ENCODE data around the gene DMGDH.

DMGDH gene

GRCh38 chr5:79032031-79032695, 37.3 kb downstream of the DMGDH start:
- no peak for TF ChIP-seq CTCF (IDR thresholded peaks at IDR 0.05; ENCODE audit: poor library complexity, severe bottlenecking)
- Histone ChIP-seq H3K4me3 (ENCODE audit: severe bottlenecking) (no peak overlapping the region), H3K27me3 (ENCODE audit: insufficient read depth, poor library complexity, severe bottlenecking) (no peaks in the 10 kb centered on the region), H3K27ac (ENCODE audit: poor library complexity, severe bottlenecking) (no peak overlapping the region), H3K4me1 (ENCODE audit: insufficient read depth, poor library complexity, severe bottlenecking) (no peaks in the 10 kb centered on the region), H3K36me3 (ENCODE audit: low read depth) (no peaks in the 10 kb centered on the region), H3K9me3 (ENCODE audit: severe bottlenecking) (no peaks in the 10 kb centered on the region)
- DNase-seq (ENCODE audit: low spot score) (no peak), ATAC-seq (ENCODE audit: low read depth) (0 out of 3 replicates have a peak, but pooled peaks have one; percentile 41)

GRCh38 chr5:79031485-79031867, 38.0 kb downstream of the DMGDH start:
- DNase-seq (ENCODE audit: low spot score), result no peak
- Histone ChIP-seq H3K36me3 (ENCODE audit: low read depth) (no peaks in the 10 kb centered on the region), H3K27me3 (ENCODE audit: insufficient read depth, poor library complexity, severe bottlenecking) (no peaks in the 10 kb centered on the region), H3K4me3 (ENCODE audit: severe bottlenecking) (no peak overlapping the region), H3K27ac (ENCODE audit: poor library complexity, severe bottlenecking) (no peak overlapping the region), H3K9me3 (ENCODE audit: severe bottlenecking) (no peaks in the 10 kb centered on the region), H3K4me1 (ENCODE audit: insufficient read depth, poor library complexity, severe bottlenecking) (no peaks in the 10 kb centered on the region)
- TF ChIP-seq CTCF (IDR thresholded peaks at IDR 0.05; ENCODE audit: poor library complexity, severe bottlenecking), result no peak
- no peak for ATAC-seq (ENCODE audit: low read depth)

- ATAC-seq (ENCODE audit: low read depth), result no peak
- Histone ChIP-seq H3K27me3 (ENCODE audit: insufficient read depth, poor library complexity, severe bottlenecking) (no peaks in the 10 kb centered on the region), H3K9me3 (ENCODE audit: severe bottlenecking) (no peaks in the 10 kb centered on the region), H3K27ac (ENCODE audit: poor library complexity, severe bottlenecking) (no peak overlapping the region), H3K4me3 (ENCODE audit: severe bottlenecking) (no peak overlapping the region), H3K4me1 (ENCODE audit: insufficient read depth, poor library complexity, severe bottlenecking) (no peaks in the 10 kb centered on the region), H3K36me3 (ENCODE audit: low read depth) (no peaks in the 10 kb centered on the region)
- DNase-seq (ENCODE audit: low spot score), result no peak
- no peak for TF ChIP-seq CTCF (IDR thresholded peaks at IDR 0.05; ENCODE audit: poor library complexity, severe bottlenecking)
Observed at GRCh38 chr5:79030663-79031484, 38.6 kb downstream of the DMGDH start.

GRCh38 chr5:79025054-79025472, 44.4 kb downstream of the DMGDH start:
- no peaks in the 10 kb centered on the region for H3K36me3 ChIP-seq (ENCODE audit: low read depth)
- H3K4me1 ChIP-seq (ENCODE audit: insufficient read depth, poor library complexity, severe bottlenecking), result no peaks in the 10 kb centered on the region
- ATAC-seq (ENCODE audit: low read depth), result peak; percentile 63
- TF ChIP-seq CTCF (IDR thresholded peaks at IDR 0.05; ENCODE audit: poor library complexity, severe bottlenecking), result peak; percentile 100
- no peak for DNase-seq (ENCODE audit: low spot score)
- H3K27me3 ChIP-seq (ENCODE audit: insufficient read depth, poor library complexity, severe bottlenecking), result no peaks in the 10 kb centered on the region
- no peak overlapping the region for H3K4me3 ChIP-seq (ENCODE audit: severe bottlenecking)
- no peak overlapping the region for H3K27ac ChIP-seq (ENCODE audit: poor library complexity, severe bottlenecking)
- H3K9me3 ChIP-seq (ENCODE audit: severe bottlenecking), result no peaks in the 10 kb centered on the region

GRCh38 chr5:79023947-79024346, 45.5 kb downstream of the DMGDH start:
- no peak for TF ChIP-seq CTCF (IDR thresholded peaks at IDR 0.05; ENCODE audit: poor library complexity, severe bottlenecking)
- Histone ChIP-seq H3K27me3 (ENCODE audit: insufficient read depth, poor library complexity, severe bottlenecking) (no peaks in the 10 kb centered on the region), H3K4me3 (ENCODE audit: severe bottlenecking) (no peak overlapping the region), H3K27ac (ENCODE audit: poor library complexity, severe bottlenecking) (no peak overlapping the region), H3K36me3 (ENCODE audit: low read depth) (no peaks in the 10 kb centered on the region), H3K4me1 (ENCODE audit: insufficient read depth, poor library complexity, severe bottlenecking) (no peaks in the 10 kb centered on the region), H3K9me3 (ENCODE audit: severe bottlenecking) (no peaks in the 10 kb centered on the region)
- no peak for DNase-seq (ENCODE audit: low spot score)
- ATAC-seq (ENCODE audit: low read depth), result no peak
